Right ventricle myocardium superior (tissue), 1 donor: ENCODE data around the gene FBXO17. TPM values are rescaled to one million over a fixed set of nuclear protein-coding genes. Genes with fewer than 3 reads are reported as not detected.

Experiments used
- ATAC-seq: fragments of 200-7000 bp; cut with Tn5 transposase; one replicate; pipeline ENCODE4 v1.9.1; 2020; ENCODE audit warnings: mild to moderate bottlenecking; ENCODE audit not compliant: poor library complexity
- DNase-seq: peaks from one replicate; pipeline ENCODE4 v3.0.0-alpha.2; 2020
- intact Hi-C: fragments of 100-400 bp; cut with DNase I; formaldehyde crosslinking; loops from one replicate; pipeline ENCODE4 v1.11.2; 2022
- total RNA-seq: library from RNA; stranded (reverse); fragmentation: NEBNext Ultra II Directional; extraction: Animal tissue kit (Norgen Biotek cat#: 25700); gene quantifications from one replicate; pipeline ENCODE4 v1.2.1, GENCODE V29; 2021
- donor health status: DM: no; HTN: yes; CAD: no; lungs with severe emphysema.

FBXO17 gene
- total RNA-seq, 1 donor from 2014 or later: 1.7 TPM

GRCh38 chr19:38922482-38922881, 53.1 kb downstream of the FBXO17 start:
- no peak for DNase-seq
- intact Hi-C loops: loop anchor here (10.0 kb wide), 1 partner anchor 518 kb away; the partner anchor contains the start of gene FAM98C
- ATAC-seq: no peak

- intact Hi-C loops: loop anchor here (10.0 kb wide), 1 partner anchor 517 kb away; the partner anchor contains the start of gene FAM98C
- DNase-seq (no peak), ATAC-seq (no peak)
Observed at GRCh38 chr19:38921420-38922274, 53.9 kb downstream of the FBXO17 start.

- intact Hi-C loops: loop anchor here (10.0 kb wide), 1 partner anchor 516 kb away; the partner anchor contains the start of gene FAM98C
- no peak for ATAC-seq
- no peak for DNase-seq
Observed at GRCh38 chr19:38920602-38921419, 54.7 kb downstream of the FBXO17 start.

- ATAC-seq (no peak), DNase-seq (no peak)
- intact Hi-C loops: loop anchor here (10.0 kb wide), 1 partner anchor 515 kb away; the partner anchor contains the start of gene FAM98C
Observed at GRCh38 chr19:38919837-38920601, 55.5 kb downstream of the FBXO17 start.

GRCh38 chr19:38918526-38918925, 57.0 kb downstream of the FBXO17 start:
- intact Hi-C loops: no loop called here
- no peak for ATAC-seq
- DNase-seq: peak; percentile 19

GRCh38 chr19:38917921-38918491, 57.5 kb downstream of the FBXO17 start:
- peak; percentile 30 for DNase-seq

GRCh38 chr19:38917516-38917915, 58.0 kb downstream of the FBXO17 start:
- DNase-seq: peak; percentile 24
- no peak for ATAC-seq
- intact Hi-C loops: no loop called here

More at GRCh38 chr19:38917921-38918491, 57.5 kb downstream of the FBXO17 start:
- no peak for ATAC-seq
- intact Hi-C loops: no loop called here

GRCh38 chr19:38915329-38916321, 59.9 kb downstream of the FBXO17 start:
- DNase-seq: peak; percentile 31
- ATAC-seq: no peak
- intact Hi-C loops: no loop called here

GRCh38 chr19:38913958-38914357, 61.6 kb downstream of the FBXO17 start:
- peak; percentile 20 for DNase-seq
- intact Hi-C loops: no loop called here

GRCh38 chr19:38912600-38913514, 62.7 kb downstream of the FBXO17 start:
- peak; percentile 23 for DNase-seq
- intact Hi-C loops: no loop called here
- no peak for ATAC-seq

More at GRCh38 chr19:38913958-38914357, 61.6 kb downstream of the FBXO17 start:
- ATAC-seq: no peak

GRCh38 chr19:38911388-38912001, 64.0 kb downstream of the FBXO17 start:
- ATAC-seq (no peak), DNase-seq (no peak)
- intact Hi-C loops: no loop called here

GRCh38 chr19:38910488-38910887, 65.1 kb downstream of the FBXO17 start:
- ATAC-seq (no peak), DNase-seq (no peak)
- intact Hi-C loops: no loop called here

- DNase-seq (no peak), ATAC-seq (no peak)
- intact Hi-C loops: no loop called here
Observed at GRCh38 chr19:38908911-38909310, 66.6 kb downstream of the FBXO17 start.

- ATAC-seq: no peak
- DNase-seq: no peak
- intact Hi-C loops: no loop called here
Observed at GRCh38 chr19:38907670-38908069, 67.9 kb downstream of the FBXO17 start.

GRCh38 chr19:38907227-38907626, 68.3 kb downstream of the FBXO17 start:
- intact Hi-C loops: no loop called here
- ATAC-seq: no peak
- DNase-seq: no peak

GRCh38 chr19:38905620-38906019, 69.9 kb downstream of the FBXO17 start:
- ATAC-seq (no peak), DNase-seq (no peak)
- intact Hi-C loops: no loop called here
